Hepatocyte (in vitro differentiated cells): ENCODE results near the gene NEDD4L. TPM values are rescaled to one million over a fixed set of nuclear protein-coding genes. Genes with fewer than 3 reads are reported as not detected.

ENCODE experiments used
- DNase-seq: peaks from one replicate; pipeline ENCODE4 v3.0.0-alpha.2; 2016; ENCODE audit warnings: low spot score
- H2AFZ ChIP-seq: fragments of 200-600 bp; sonication (generic); 2 replicates; pipeline ENCODE4 v1.6.0; 2016; ENCODE audit warnings: antibody characterized with exemption, mild to moderate bottlenecking
- H3K27ac ChIP-seq: fragments of 200-600 bp; sonication (generic); 2 replicates; pipeline ENCODE4 v1.5.1; 2016; ENCODE audit warnings: mild to moderate bottlenecking
- H3K27me3 ChIP-seq: fragments of 200-600 bp; sonication (generic); 2 replicates; pipeline ENCODE4 v1.6.1; 2016
- H3K36me3 ChIP-seq: fragments of 200-600 bp; sonication (generic); replicated peaks from 2 replicates; pipeline ENCODE4 v1.5.1; 2016; ENCODE audit warnings: low read depth; ENCODE audit not compliant: insufficient read depth
- H3K4me1 ChIP-seq: fragments of 200-600 bp; sonication (generic); 2 replicates; pipeline ENCODE4 v1.5.1; 2016; ENCODE audit warnings: mild to moderate bottlenecking, moderate library complexity; ENCODE audit not compliant: insufficient read depth
- H3K4me2 ChIP-seq: fragments of 200-600 bp; sonication (generic); 2 replicates; pipeline ENCODE4 v1.6.0; 2016
- H3K4me3 ChIP-seq: fragments of 200-600 bp; sonication (generic); 2 replicates; pipeline ENCODE4 v1.5.1; 2016; ENCODE audit warnings: mild to moderate bottlenecking
- H3K79me2 ChIP-seq: fragments of 200-600 bp; sonication (generic); 2 replicates; pipeline ENCODE4 v1.6.0; 2017; ENCODE audit warnings: mild to moderate bottlenecking
- H3K9me2 ChIP-seq: fragments of 200-600 bp; sonication (generic); replicated peaks from 2 replicates; pipeline ENCODE4 v1.6.0; 2017; ENCODE audit warnings: mild to moderate bottlenecking; ENCODE audit not compliant: insufficient read depth
- H3K9me3 ChIP-seq: fragments of 200-600 bp; sonication (generic); 2 replicates; pipeline ENCODE4 v1.5.1; 2016; ENCODE audit warnings: low read depth, mild to moderate bottlenecking
- H4K20me1 ChIP-seq: fragments of 200-600 bp; sonication (generic); 2 replicates; pipeline ENCODE4 v1.6.0; 2016; ENCODE audit warnings: mild to moderate bottlenecking; ENCODE audit not compliant: insufficient read depth, poor library complexity, severe bottlenecking
- EZH2 ChIP-seq: fragments of 200-600 bp; sonication (generic); IDR thresholded peaks from 2 replicates; pipeline ENCODE4 v1.6.1; 2016; ENCODE audit warnings: antibody characterized with exemption, mild to moderate bottlenecking, borderline replicate concordance
- EZH2phosphoT487 ChIP-seq: fragments of 200-600 bp; sonication (generic); IDR thresholded peaks from one replicate; pipeline ENCODE4 v1.6.1; 2018; ENCODE audit warnings: antibody characterized with exemption, mild to moderate bottlenecking, low read depth, moderate library complexity; ENCODE audit not compliant: unreplicated experiment, severe bottlenecking
- WGBS: methylation state at CpG from one replicate; pipeline ENCODE4 v1.1.6; 2016; ENCODE audit warnings: low lambda C conversion rate; ENCODE audit errors: missing lambda C conversion rate; 5-methylcytosine and 5-hydroxymethylcytosine counted together
- polyA plus RNA-seq: library from polyadenylated mRNA; unstranded; fragments of >200 nt; fragmentation: Nextera tagmentation; extraction: Ambion mirVana; gene quantifications from 2 replicates; pipeline ENCODE4 v1.2.1, GENCODE V29; 2016
- total RNA-seq: library from RNA; depleted of rRNA; stranded (reverse); fragments of >200 nt; gene quantifications from 2 replicates; pipeline ENCODE4 v1.2.3, GENCODE V29; 2014
- TF ChIP-seq, protein P1 (sequence below): fragments of 200-600 bp; sonication (generic); IDR thresholded peaks from 2 replicates; pipeline ENCODE4 v1.5.1; 2016; ENCODE audit warnings: antibody characterized with exemption, mild to moderate bottlenecking; ENCODE audit not compliant: poor library complexity

Gene NEDD4L
- total and polyA plus RNA-seq, 2 experiments from 2014 or later, result 104 to 140 TPM

DNA sequence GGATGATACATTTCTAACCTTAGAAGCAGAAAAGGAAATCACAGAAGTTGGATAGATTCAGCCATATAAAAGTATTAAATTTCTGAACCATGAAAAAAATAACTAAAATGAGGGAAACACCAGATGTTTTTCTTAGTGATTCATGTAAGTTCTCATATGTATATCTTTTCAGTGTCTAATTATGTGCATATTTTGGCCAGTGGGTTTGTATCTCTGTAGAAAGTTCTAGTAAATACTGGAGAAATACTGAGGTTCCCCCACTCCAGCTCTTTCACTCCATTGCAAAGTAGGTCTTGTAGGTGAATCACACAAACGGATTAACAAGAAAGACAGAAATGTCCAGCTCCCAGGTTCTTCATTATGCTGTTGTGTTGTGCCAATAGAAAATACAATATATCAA lies 222.3 kb downstream of the NEDD4L start:
- H4K20me1 ChIP-seq, result peaks cover 4% of the 10 kb centered on the region
- no peak overlapping the region for H3K4me2 ChIP-seq
- H3K27me3 ChIP-seq, result no peaks in the 10 kb centered on the region
- peaks cover 50% of the 10 kb centered on the region for H3K4me1 ChIP-seq
- no peaks in the 10 kb centered on the region for H3K36me3 ChIP-seq
- H3K79me2 ChIP-seq, result peaks cover 83% of the 10 kb centered on the region
- no peaks in the 10 kb centered on the region for H3K9me2 ChIP-seq
- no peak overlapping the region for H3K27ac ChIP-seq
- 74% methylated on average over 1 of the region's 1 CpG for WGBS
- H3K4me3 ChIP-seq, result no peak overlapping the region
- H2AFZ ChIP-seq, result no peak overlapping the region
- TF ChIP-seq EZH2 (no peak), EZH2phosphoT487 (no peak)
- TF ChIP-seq, protein P1, sequence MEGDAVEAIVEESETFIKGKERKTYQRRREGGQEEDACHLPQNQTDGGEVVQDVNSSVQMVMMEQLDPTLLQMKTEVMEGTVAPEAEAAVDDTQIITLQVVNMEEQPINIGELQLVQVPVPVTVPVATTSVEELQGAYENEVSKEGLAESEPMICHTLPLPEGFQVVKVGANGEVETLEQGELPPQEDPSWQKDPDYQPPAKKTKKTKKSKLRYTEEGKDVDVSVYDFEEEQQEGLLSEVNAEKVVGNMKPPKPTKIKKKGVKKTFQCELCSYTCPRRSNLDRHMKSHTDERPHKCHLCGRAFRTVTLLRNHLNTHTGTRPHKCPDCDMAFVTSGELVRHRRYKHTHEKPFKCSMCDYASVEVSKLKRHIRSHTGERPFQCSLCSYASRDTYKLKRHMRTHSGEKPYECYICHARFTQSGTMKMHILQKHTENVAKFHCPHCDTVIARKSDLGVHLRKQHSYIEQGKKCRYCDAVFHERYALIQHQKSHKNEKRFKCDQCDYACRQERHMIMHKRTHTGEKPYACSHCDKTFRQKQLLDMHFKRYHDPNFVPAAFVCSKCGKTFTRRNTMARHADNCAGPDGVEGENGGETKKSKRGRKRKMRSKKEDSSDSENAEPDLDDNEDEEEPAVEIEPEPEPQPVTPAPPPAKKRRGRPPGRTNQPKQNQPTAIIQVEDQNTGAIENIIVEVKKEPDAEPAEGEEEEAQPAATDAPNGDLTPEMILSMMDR, result no peak
- DNase-seq, result no peak
- H3K9me3 ChIP-seq, result no peaks in the 10 kb centered on the region

DNA sequence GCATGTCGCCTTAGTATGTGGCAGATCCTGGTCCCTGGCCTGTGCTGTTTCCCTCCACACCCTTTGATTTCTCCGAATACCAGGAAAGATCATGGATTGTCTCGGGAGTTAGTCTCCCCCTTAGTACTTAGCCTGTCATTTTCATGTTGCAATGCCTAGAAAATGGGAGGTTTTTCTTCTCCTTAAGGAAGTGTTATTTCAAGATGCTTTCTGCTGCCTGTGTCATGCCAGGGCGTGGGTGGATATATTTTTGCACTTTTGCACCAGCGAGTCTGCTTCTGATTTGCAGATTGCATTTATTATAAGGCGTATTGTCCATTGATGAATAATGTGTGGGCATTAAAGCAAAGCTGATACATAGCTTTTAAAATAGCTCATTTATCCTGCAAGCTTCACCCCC lies 223.5 kb downstream of the NEDD4L start:
- 94% methylated on average over 6 of the region's 6 CpGs for WGBS
- peaks cover 4% of the 10 kb centered on the region for H4K20me1 ChIP-seq
- no peak overlapping the region for H2AFZ ChIP-seq
- no peaks in the 10 kb centered on the region for H3K36me3 ChIP-seq
- no peak for DNase-seq
- H3K27ac ChIP-seq, result no peak overlapping the region
- no peak overlapping the region for H3K4me3 ChIP-seq
- peaks cover 83% of the 10 kb centered on the region for H3K79me2 ChIP-seq
- H3K9me2 ChIP-seq, result no peaks in the 10 kb centered on the region
- TF ChIP-seq, protein P1, result no peak
- no peaks in the 10 kb centered on the region for H3K9me3 ChIP-seq
- H3K27me3 ChIP-seq, result no peaks in the 10 kb centered on the region
- no peak overlapping the region for H3K4me2 ChIP-seq
- H3K4me1 ChIP-seq, result peaks cover 50% of the 10 kb centered on the region

DNA sequence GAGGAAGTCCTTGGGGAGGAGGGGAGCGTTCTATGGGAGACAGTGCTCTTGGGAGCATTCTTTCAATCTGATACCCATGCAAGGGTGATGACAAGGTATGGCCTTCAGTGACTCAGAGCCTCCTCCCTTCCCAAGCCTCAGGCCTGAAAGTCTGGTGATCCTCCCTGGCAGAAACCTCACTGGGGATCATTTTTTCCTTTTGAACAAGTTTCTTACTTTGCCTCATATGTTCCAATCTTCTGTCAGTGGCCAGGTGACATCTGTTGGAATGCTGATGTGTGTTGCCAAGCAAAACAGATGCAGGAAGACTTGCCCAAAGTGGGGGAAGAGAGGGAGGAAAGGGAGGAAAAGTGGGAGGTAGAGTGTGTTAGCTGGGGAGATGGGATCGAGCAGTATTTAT lies 224.8 kb downstream of the NEDD4L start:
- WGBS, result 83% methylated on average over 2 of the region's 2 CpGs
- no peaks in the 10 kb centered on the region for H3K9me2 ChIP-seq
- H3K9me3 ChIP-seq, result no peaks in the 10 kb centered on the region
- H2AFZ ChIP-seq, result no peak overlapping the region
- no peaks in the 10 kb centered on the region for H3K27me3 ChIP-seq
- H3K4me3 ChIP-seq, result no peak overlapping the region
- H3K36me3 ChIP-seq, result no peaks in the 10 kb centered on the region
- TF ChIP-seq EZH2 (no peak), EZH2phosphoT487 (no peak)
- TF ChIP-seq, protein P1, result no peak
- H3K4me2 ChIP-seq, result no peak overlapping the region
- peaks cover 4% of the 10 kb centered on the region for H4K20me1 ChIP-seq
- peak; percentile 52 for DNase-seq
- peak overlapping the region; percentile 84 for H3K27ac ChIP-seq
- H3K79me2 ChIP-seq, result peaks cover 94% of the 10 kb centered on the region
- H3K4me1 ChIP-seq, result peaks cover 43% of the 10 kb centered on the region

DNA sequence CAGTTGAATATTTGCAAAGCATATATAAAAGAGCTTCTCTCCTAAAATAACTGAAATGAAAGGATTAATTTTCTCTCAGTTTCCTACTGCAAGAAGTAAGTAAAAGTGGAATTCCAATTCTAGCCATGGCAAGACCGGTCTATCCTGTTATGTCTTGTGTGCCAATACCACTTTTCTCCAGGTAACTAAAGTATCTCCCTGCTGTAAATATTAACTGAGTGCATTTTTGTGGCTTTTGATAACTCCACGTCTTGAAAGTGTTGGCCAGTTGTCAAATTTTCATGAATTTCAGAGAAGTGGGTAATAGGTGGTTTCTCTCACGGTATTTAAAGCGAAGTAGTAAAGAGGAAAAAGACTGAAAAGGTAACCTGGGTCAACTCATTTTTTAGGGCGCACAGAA lies 225.9 kb downstream of the NEDD4L start:
- no peak overlapping the region for H3K4me3 ChIP-seq
- H3K4me2 ChIP-seq, result peak overlapping the region; percentile 60
- H3K79me2 ChIP-seq, result peaks cover 95% of the 10 kb centered on the region
- no peaks in the 10 kb centered on the region for H3K9me3 ChIP-seq
- TF ChIP-seq, protein P1, result no peak
- no peaks in the 10 kb centered on the region for H3K27me3 ChIP-seq
- H3K36me3 ChIP-seq, result no peaks in the 10 kb centered on the region
- H3K27ac ChIP-seq, result peak overlapping the region; percentile 84
- no peak overlapping the region for H2AFZ ChIP-seq
- no peaks in the 10 kb centered on the region for H3K9me2 ChIP-seq
- no peak for DNase-seq
- peaks cover 35% of the 10 kb centered on the region for H3K4me1 ChIP-seq
- WGBS, result 71% methylated on average over 5 of the region's 5 CpGs
- H4K20me1 ChIP-seq, result peaks cover 4% of the 10 kb centered on the region
